HepG2 (cell line): Measurements from ENCODE around the gene CD109. TPM values are rescaled to one million over a fixed set of nuclear protein-coding genes. Genes with fewer than 3 reads are reported as not detected.
"Not testable (repeated sequence)": the region's sequence is repeated elsewhere in the genome, so short reads cannot be mapped to it uniquely, and the experiment has no call there.

Experiments
- ATAC-seq: fragments of 200-7000 bp; cut with Tn5 transposase; 3 replicates; pipeline ENCODE4 v1.9.1; 2020; ENCODE audit warnings: mild to moderate bottlenecking, moderate library complexity
- BruUV-seq: library from RNA; stranded (reverse); fragments of 400-500 nt; replicated peaks from 2 replicates; lab custom pipeline; 2021; lab: Mats Ljungman, UMichigan
- CTCF ChIA-PET: fragments of 300-600 bp; formaldehyde crosslinking; extraction: SDS; loops from one replicate; lab custom pipeline; 2021; ENCODE audit warnings: low total read pairs, inconsistent platforms, low intra/inter-chr PET ratio; lab: Yijun Ruan, JAX
- POLR2A ChIA-PET: fragments of 350-600 bp; sonication (Branson Sonifier 250); formaldehyde crosslinking; loops from one replicate; lab custom pipeline; 2020; ENCODE audit warnings: antibody characterized with exemption, inconsistent platforms; lab: Yijun Ruan, JAX
- DNase-seq: peaks from one replicate; pipeline ENCODE4 v3.0.0-alpha.2; 2015; ENCODE audit warnings: low spot score
- FAIRE-seq: peaks from 3 replicates; lab custom pipeline; 2011; peaks lifted over from hg19 to GRCh38; lab: Jason Lieb, UNC
- H2AFZ ChIP-seq: one replicate; pipeline ENCODE4 v1.6.1; 2011; ENCODE audit warnings: low read length, inconsistent platforms
- H3K27ac ChIP-seq: fragments of 300-600 bp; 3 replicates; pipeline ENCODE4 v1.8.0; 2011; ENCODE audit warnings: mixed run types, mild to moderate bottlenecking, mixed read lengths, low read length, inconsistent platforms; ENCODE audit not compliant: insufficient read depth; ENCODE audit errors: extremely low read length
- H3K27me3 ChIP-seq, 2 experiments: fragments of 200-600 bp in 1 of 2; 2 replicates in 1 of 2; 3 replicates in 1 of 2; pipeline versions ENCODE4 v1.6.0 to v1.8.0; 2011; ENCODE audit warnings: low read length in 2 of 2, mild to moderate bottlenecking in 2 of 2, moderate library complexity in 2 of 2, inconsistent platforms in 1 of 2; ENCODE audit not compliant: insufficient read depth in 2 of 2, control insufficient read depth in 1 of 2
- H3K36me3 ChIP-seq, 2 experiments: fragments of 200-600 bp in 1 of 2; replicated peaks in 1 of 2; 2 replicates in 1 of 2; 3 replicates in 1 of 2; pipeline versions ENCODE4 v1.5.1 to v1.8.0; 2011; ENCODE audit warnings: low read length in 2 of 2, inconsistent platforms in 1 of 2; ENCODE audit not compliant: insufficient read depth in 2 of 2, control insufficient read depth in 1 of 2
- H3K4me1 ChIP-seq: 2 replicates; pipeline ENCODE4 v1.5.1; 2012; ENCODE audit warnings: low read length, inconsistent platforms; ENCODE audit not compliant: insufficient read depth
- H3K4me2 ChIP-seq: 2 replicates; pipeline ENCODE4 v1.6.0; 2011; ENCODE audit warnings: low read depth, low read length, inconsistent platforms
- H3K4me3 ChIP-seq, 3 experiments: fragments of 200-600 bp in 1 of 3; sonication (generic), shearing (Covaris generic) in 1 of 3; replicated peaks in 1 of 3; 2 replicates each; pipeline ENCODE4 v1.5.1; 2011 to 2016; ENCODE audit warnings: low read length in 3 of 3, inconsistent platforms in 2 of 3, low read depth in 2 of 3, mild to moderate bottlenecking in 2 of 3, control low read depth in 1 of 3, mixed read lengths in 1 of 3; ENCODE audit not compliant: insufficient read depth in 1 of 3
- H3K79me2 ChIP-seq: one replicate; pipeline ENCODE4 v1.6.1; 2011; ENCODE audit warnings: low read length, inconsistent platforms; ENCODE audit not compliant: insufficient read depth
- H3K9ac ChIP-seq: 2 replicates; pipeline ENCODE4 v1.6.0; 2011; ENCODE audit warnings: mild to moderate bottlenecking, low read depth, low read length, inconsistent platforms; ENCODE audit not compliant: insufficient read depth
- H3K9me3 ChIP-seq: 2 replicates; pipeline ENCODE4 v1.5.1; 2012; ENCODE audit warnings: mild to moderate bottlenecking, low read length
- H4K20me1 ChIP-seq: 2 replicates; pipeline ENCODE4 v1.6.0; 2011; ENCODE audit warnings: inconsistent platforms, mild to moderate bottlenecking, low read length, moderate library complexity; ENCODE audit not compliant: insufficient read depth
- SP1 ChIP-seq, 2 experiments: fragments of 450-650 bp in 1 of 2; sonication (generic) in 1 of 2; formaldehyde crosslinking in 1 of 2; IDR thresholded peaks; 2 replicates each; pipeline versions ENCODE4 v1.4.0 to v1.6.1; 2016 to 2020; ENCODE audit warnings: missing genetic modification reagents in 1 of 2
- WGBS: methylation state at CpG from one replicate; pipeline ENCODE4 v1.1.6; 2017; ENCODE audit warnings: low lambda C conversion rate; 5-methylcytosine and 5-hydroxymethylcytosine counted together
- in situ Hi-C: cut with HindIII; loops from 2 replicates; pipeline ENCODE4 v1.10.0; 2017; ENCODE audit warnings: low pct_unique_long_range_greater_than_20kb; ENCODE audit not compliant: extremely low pct_ligation_motif_present
- intact Hi-C: fragments of 100-400 bp; cut with micrococcal nuclease; formaldehyde crosslinking; loops from one replicate; pipeline ENCODE4 v1.10.0; 2022; ENCODE audit not compliant: unreplicated experiment
- polyA plus RNA-seq, 8 experiments: library from polyadenylated mRNA; depleted of rRNA in 3 of 8; stranded (reverse) in 7 of 8; unstranded in 1 of 8; fragments of >200 nt; fragmentation: Illumina TruSeq in 4 of 8; extraction: Trizol in 4 of 8; gene quantifications; 2 replicates each; pipeline versions ENCODE4 v1.2.1 to v1.2.3, GENCODE V29; 2011 to 2016; ENCODE audit warnings: low read depth in 4 of 8, missing spikeins in 1 of 8, mixed read lengths in 1 of 8; ENCODE audit not compliant: insufficient read depth in 1 of 8
- total RNA-seq, 5 experiments: library from RNA; depleted of rRNA; stranded (reverse); fragments of >200 nt; fragmentation: Illumina TruSeq; extraction: Trizol; gene quantifications; 2 replicates each; pipeline ENCODE4 v1.2.3, GENCODE V29; 2016; ENCODE audit warnings: low read depth in 1 of 5

Gene CD109
- total and polyA plus RNA-seq, 2 of the 13 experiments (the other 11 are each of a cell fraction or from before 2014, with no cell fraction given), result 0.93 to 2.1 TPM

GRCh38 chr6:73679009-73679408, 17.0 kb upstream of the CD109 start:
- Histone ChIP-seq H3K4me2 (no peak overlapping the region), H3K9ac (no peak overlapping the region), H3K27me3 (peaks cover 2 to 5% of the 10 kb centered on the region in 2 experiments; a peak in 1 of 5 replicates), H2AFZ (no peak overlapping the region), H4K20me1 (no peaks in the 10 kb centered on the region), H3K9me3 (no peaks in the 10 kb centered on the region), H3K4me1 (no peaks in the 10 kb centered on the region), H3K4me3 (no peak overlapping the region), H3K79me2 (no peaks in the 10 kb centered on the region), H3K27ac (no peak overlapping the region), H3K36me3 (no peaks in the 10 kb centered on the region)
- FAIRE-seq (no peak), ATAC-seq (no peak), DNase-seq (no peak)
- WGBS, result 52% methylated on average over 3 of the region's 3 CpGs
- ChIA-PET CTCF (interaction anchor here (1.8 kb wide), 1 partner anchor 54 kb away, joined by 5 read pairs; no protein-coding TSS in a partner anchor), POLR2A (no interaction called here)
- in situ Hi-C loops, result loop anchor here (5.0 kb wide), 1 partner anchor 53 kb away; no protein-coding TSS in a partner anchor
- TF ChIP-seq SP1 (IDR thresholded peaks at IDR 0.05) (no peak), SP1 (CRISPR knock-in tag; IDR thresholded peaks at IDR 0.05) (no peak)
- BruUV-seq, result no TSS peak
- intact Hi-C loops, result no loop called here

DNA sequence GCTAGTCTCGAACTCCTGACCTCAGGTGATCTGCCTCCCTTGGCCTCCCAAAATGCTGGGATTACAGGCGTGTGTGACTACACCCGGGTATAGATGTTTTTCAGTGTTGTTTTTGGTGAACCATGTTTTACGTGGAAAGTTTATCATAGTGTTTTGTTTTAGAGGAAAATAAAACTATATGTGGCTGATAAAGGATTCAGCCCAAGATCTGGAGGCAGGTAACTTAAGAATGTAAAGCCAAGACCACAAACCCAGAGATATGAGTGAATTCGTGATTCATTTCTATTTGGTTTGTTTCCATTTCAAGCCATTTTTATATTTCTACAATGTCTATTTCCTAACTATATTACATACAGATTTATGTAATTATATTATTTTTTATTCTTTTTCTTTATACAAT, 16.2 kb upstream of the CD109 start:
- ATAC-seq, H3K36me3 ChIP-seq, H3K27ac ChIP-seq, POLR2A ChIA-PET, intact Hi-C loops, CTCF ChIA-PET, H3K4me2 ChIP-seq, DNase-seq, H3K9ac ChIP-seq, H2AFZ ChIP-seq, BruUV-seq, H4K20me1 ChIP-seq, H3K4me3 ChIP-seq, FAIRE-seq, H3K79me2 ChIP-seq, H3K9me3 ChIP-seq, H3K27me3 ChIP-seq, H3K4me1 ChIP-seq: not testable (repeated sequence)
- in situ Hi-C loops, result loop anchor here (5.0 kb wide), 1 partner anchor 52 kb away; no protein-coding TSS in a partner anchor
- 12% methylated on average over 5 of the region's 5 CpGs for WGBS
